ENCODE data around the gene MAN2A1.

MAN2A1 gene

GRCh38 chr5:109668668-109669422 is 20.9 kb upstream of the MAN2A1 start:
- Histone ChIP-seq H3K4ac (ENCODE audit: low read depth, low read length) (no peak overlapping the region), H2BK120ac (ENCODE audit: insufficient read depth, low read length, poor library complexity) (no peak overlapping the region), H3K9me3 (ENCODE audit: insufficient read depth, low read depth, low read length) (no peaks in the 10 kb centered on the region), H3K14ac (ENCODE audit: low read length) (no peak overlapping the region), H3K9ac (ENCODE audit: low read length) (no peak overlapping the region), H3K23ac (ENCODE audit: low read length) (no peak overlapping the region), H3K79me1 (ENCODE audit: low read length) (no peaks in the 10 kb centered on the region), H3K79me2 (ENCODE audit: control insufficient read depth, insufficient read depth, low read length, poor library complexity) (no peaks in the 10 kb centered on the region), H3K27me3 (ENCODE audit: insufficient read depth, low read length) (no peaks in the 10 kb centered on the region), H2AFZ (ENCODE audit: insufficient read depth, low read length, poor library complexity) (no peak overlapping the region), H2BK12ac (ENCODE audit: low read length) (no peak overlapping the region), H2AK5ac (ENCODE audit: low read length) (no peak overlapping the region), H3K27ac (ENCODE audit: low read depth, low read length) (no peak overlapping the region), H2BK5ac (ENCODE audit: low read depth, low read length, poor library complexity) (no peak overlapping the region), H4K8ac (ENCODE audit: low read depth, low read length) (no peak overlapping the region), H3K36me3 (ENCODE audit: control insufficient read depth in 1 of 2, insufficient read depth in 2 of 2, low read length in 2 of 2) (no peaks in the 10 kb centered on the region), H3K4me2 (ENCODE audit: low read length) (no peak overlapping the region), H3K18ac (ENCODE audit: low read length) (no peak overlapping the region), H4K12ac (ENCODE audit: low read depth, low read length) (no peak overlapping the region), H3K4me1 (ENCODE audit: control insufficient read depth in 1 of 2, insufficient read depth in 2 of 2, low read length in 2 of 2) (no peaks in the 10 kb centered on the region), H3K4me3 (ENCODE audit: low read depth, low read length) (no peak overlapping the region), H4K91ac (ENCODE audit: low read depth, low read length) (no peak overlapping the region)
- no peak for DNase-seq
- no CpG with 5 or more reads among the region's 4 CpGs for WGBS (ENCODE audit: extremely low coverage, insufficient coverage, insufficient read length)

- H2AK5ac ChIP-seq (ENCODE audit: low read length) = no peak overlapping the region
- H3K79me2 ChIP-seq (ENCODE audit: control insufficient read depth, insufficient read depth, low read length, poor library complexity) = no peaks in the 10 kb centered on the region
- H3K27me3 ChIP-seq (ENCODE audit: insufficient read depth, low read length) = no peaks in the 10 kb centered on the region
- H3K4me1 ChIP-seq (ENCODE audit: control insufficient read depth in 1 of 2, insufficient read depth in 2 of 2, low read length in 2 of 2) = no peaks in the 10 kb centered on the region
- WGBS (ENCODE audit: extremely low coverage, insufficient coverage, insufficient read length) = no CpG with 5 or more reads among the region's 1 CpG
- no peak overlapping the region for H3K9ac ChIP-seq (ENCODE audit: low read length)
- no peaks in the 10 kb centered on the region for H3K79me1 ChIP-seq (ENCODE audit: low read length)
- no peak overlapping the region for H3K4me2 ChIP-seq (ENCODE audit: low read length)
- H3K23ac ChIP-seq (ENCODE audit: low read length) = no peak overlapping the region
- H3K27ac ChIP-seq (ENCODE audit: low read depth, low read length) = no peak overlapping the region
- no peak overlapping the region for H3K4ac ChIP-seq (ENCODE audit: low read depth, low read length)
- DNase-seq = no peak
- H3K9me3 ChIP-seq (ENCODE audit: insufficient read depth, low read depth, low read length) = no peaks in the 10 kb centered on the region
- H4K12ac ChIP-seq (ENCODE audit: low read depth, low read length) = no peak overlapping the region
- H3K14ac ChIP-seq (ENCODE audit: low read length) = no peak overlapping the region
- H2AFZ ChIP-seq (ENCODE audit: insufficient read depth, low read length, poor library complexity) = no peak overlapping the region
- H2BK120ac ChIP-seq (ENCODE audit: insufficient read depth, low read length, poor library complexity) = no peak overlapping the region
- no peak overlapping the region for H3K18ac ChIP-seq (ENCODE audit: low read length)
- no peaks in the 10 kb centered on the region for H3K36me3 ChIP-seq (ENCODE audit: control insufficient read depth in 1 of 2, insufficient read depth in 2 of 2, low read length in 2 of 2)
- H3K4me3 ChIP-seq (ENCODE audit: low read depth, low read length) = no peak overlapping the region
- H4K91ac ChIP-seq (ENCODE audit: low read depth, low read length) = no peak overlapping the region
- H4K8ac ChIP-seq (ENCODE audit: low read depth, low read length) = no peak overlapping the region
- no peak overlapping the region for H2BK5ac ChIP-seq (ENCODE audit: low read depth, low read length, poor library complexity)
- no peak overlapping the region for H2BK12ac ChIP-seq (ENCODE audit: low read length)
These were observed 19.6 kb upstream of the MAN2A1 start for GRCh38 chr5:109669991-109670706.

- Histone ChIP-seq H2AK5ac (ENCODE audit: low read length) (no peak overlapping the region), H3K14ac (ENCODE audit: low read length) (no peak overlapping the region), H4K8ac (ENCODE audit: low read depth, low read length) (no peak overlapping the region), H3K27me3 (ENCODE audit: insufficient read depth, low read length) (no peaks in the 10 kb centered on the region), H2BK12ac (ENCODE audit: low read length) (no peak overlapping the region), H3K79me1 (ENCODE audit: low read length) (no peaks in the 10 kb centered on the region), H3K9me3 (ENCODE audit: insufficient read depth, low read depth, low read length) (no peaks in the 10 kb centered on the region), H4K12ac (ENCODE audit: low read depth, low read length) (no peak overlapping the region), H3K36me3 (ENCODE audit: control insufficient read depth in 1 of 2, insufficient read depth in 2 of 2, low read length in 2 of 2) (no peaks in the 10 kb centered on the region), H2BK120ac (ENCODE audit: insufficient read depth, low read length, poor library complexity) (no peak overlapping the region), H3K79me2 (ENCODE audit: control insufficient read depth, insufficient read depth, low read length, poor library complexity) (no peaks in the 10 kb centered on the region), H4K91ac (ENCODE audit: low read depth, low read length) (no peak overlapping the region), H3K18ac (ENCODE audit: low read length) (no peak overlapping the region), H3K4me3 (ENCODE audit: low read depth, low read length) (no peak overlapping the region), H2BK5ac (ENCODE audit: low read depth, low read length, poor library complexity) (no peak overlapping the region), H3K4ac (ENCODE audit: low read depth, low read length) (no peak overlapping the region), H3K9ac (ENCODE audit: low read length) (no peak overlapping the region), H3K4me2 (ENCODE audit: low read length) (no peak overlapping the region), H3K23ac (ENCODE audit: low read length) (no peak overlapping the region), H2AFZ (ENCODE audit: insufficient read depth, low read length, poor library complexity) (no peak overlapping the region), H3K4me1 (ENCODE audit: control insufficient read depth in 1 of 2, insufficient read depth in 2 of 2, low read length in 2 of 2) (no peaks in the 10 kb centered on the region), H3K27ac (ENCODE audit: low read depth, low read length) (no peak overlapping the region)
- no CpG with 5 or more reads among the region's 2 CpGs for WGBS (ENCODE audit: extremely low coverage, insufficient coverage, insufficient read length)
- no peak for DNase-seq
These were observed 18.6 kb upstream of the MAN2A1 start for GRCh38 chr5:109671136-109671535.

GRCh38 chr5:109674596-109674995 is 15.1 kb upstream of the MAN2A1 start:
- H4K91ac ChIP-seq (ENCODE audit: low read depth, low read length) = no peak overlapping the region
- H3K4me2 ChIP-seq (ENCODE audit: low read length) = no peak overlapping the region
- H4K12ac ChIP-seq (ENCODE audit: low read depth, low read length) = no peak overlapping the region
- H3K36me3 ChIP-seq (ENCODE audit: control insufficient read depth in 1 of 2, insufficient read depth in 2 of 2, low read length in 2 of 2) = no peaks in the 10 kb centered on the region
- H2AK5ac ChIP-seq (ENCODE audit: low read length) = no peak overlapping the region
- no peaks in the 10 kb centered on the region for H3K9me3 ChIP-seq (ENCODE audit: insufficient read depth, low read depth, low read length)
- H2BK12ac ChIP-seq (ENCODE audit: low read length) = no peak overlapping the region
- no peaks in the 10 kb centered on the region for H3K79me2 ChIP-seq (ENCODE audit: control insufficient read depth, insufficient read depth, low read length, poor library complexity)
- no peak overlapping the region for H3K9ac ChIP-seq (ENCODE audit: low read length)
- no peaks in the 10 kb centered on the region for H3K4me1 ChIP-seq (ENCODE audit: control insufficient read depth in 1 of 2, insufficient read depth in 2 of 2, low read length in 2 of 2)
- H3K4ac ChIP-seq (ENCODE audit: low read depth, low read length) = no peak overlapping the region
- H3K27ac ChIP-seq (ENCODE audit: low read depth, low read length) = no peak overlapping the region
- H3K27me3 ChIP-seq (ENCODE audit: insufficient read depth, low read length) = no peaks in the 10 kb centered on the region
- no peak overlapping the region for H4K8ac ChIP-seq (ENCODE audit: low read depth, low read length)
- WGBS (ENCODE audit: extremely low coverage, insufficient coverage, insufficient read length) = no CpG with 5 or more reads among the region's 4 CpGs
- H2BK120ac ChIP-seq (ENCODE audit: insufficient read depth, low read length, poor library complexity) = no peak overlapping the region
- H3K14ac ChIP-seq (ENCODE audit: low read length) = no peak overlapping the region
- no peak overlapping the region for H2BK5ac ChIP-seq (ENCODE audit: low read depth, low read length, poor library complexity)
- no peak overlapping the region for H3K18ac ChIP-seq (ENCODE audit: low read length)
- H3K23ac ChIP-seq (ENCODE audit: low read length) = no peak overlapping the region
- H3K79me1 ChIP-seq (ENCODE audit: low read length) = no peaks in the 10 kb centered on the region
- no peak for DNase-seq
- H3K4me3 ChIP-seq (ENCODE audit: low read depth, low read length) = no peak overlapping the region
- no peak overlapping the region for H2AFZ ChIP-seq (ENCODE audit: insufficient read depth, low read length, poor library complexity)

Measured in trophoblast cell (in vitro differentiated cells and primary cell).